Vagina (tissue), 2 donors: ENCODE measurements around the gene HSD17B4. TPM values are rescaled to one million over a fixed set of nuclear protein-coding genes. Genes with fewer than 3 reads are reported as not detected.
"Not testable (repeated sequence)": the region's sequence is repeated elsewhere in the genome, so short reads cannot be mapped to it uniquely, and the experiment has no call there.

Experiments
- DNase-seq, 2 donors: peaks; one replicate each; pipeline ENCODE4 v3.0.0-alpha.2; 2017; ENCODE audit errors: extremely low spot score in 2 of 2
- H3K27ac ChIP-seq: fragments of 200-600 bp; sonication (generic); one replicate; pipeline ENCODE4 v1.5.1; 2019
- H3K27me3 ChIP-seq: fragments of 200-600 bp; sonication (generic); one replicate; pipeline ENCODE4 v1.5.1; 2019
- H3K36me3 ChIP-seq, 2 donors: fragments of 200-600 bp; sonication (generic); one replicate each; pipeline ENCODE4 v1.5.1; 2017 to 2019
- H3K4me1 ChIP-seq: fragments of 200-600 bp; sonication (generic); one replicate; pipeline ENCODE4 v1.5.1; 2019
- H3K4me3 ChIP-seq, 2 donors: fragments of 200-600 bp; sonication (generic); 1 replicate in 1 of 2; 2 replicates in 1 of 2; pipeline ENCODE4 v1.5.1; 2016 to 2019
- H3K9me3 ChIP-seq: fragments of 200-600 bp; sonication (generic); one replicate; pipeline ENCODE4 v1.5.1; 2019
- POLR2A ChIP-seq, 2 donors: fragments of 450-650 bp; IDR thresholded peaks; one replicate each; pipeline ENCODE4 v1.6.1; 2017; ENCODE audit warnings: antibody characterized with exemption in 2 of 2, mild to moderate bottlenecking in 2 of 2, moderate library complexity in 2 of 2
- POLR2AphosphoS5 ChIP-seq, 2 donors: sonication (generic); formaldehyde crosslinking; IDR thresholded peaks; one replicate each; pipeline ENCODE4 v1.9.0; 2017; ENCODE audit warnings: antibody characterized with exemption in 2 of 2, mild to moderate bottlenecking in 2 of 2, low read depth in 1 of 2; ENCODE audit not compliant: insufficient read depth in 1 of 2
- intact Hi-C: fragments of 100-400 bp; cut with DNase I; formaldehyde crosslinking; loops from one replicate; pipeline ENCODE4 v1.15.1; 2023
- total RNA-seq: library from RNA; depleted of rRNA; stranded (reverse); fragments of >200 nt; gene quantifications from one replicate; pipeline ENCODE4 v1.2.3, GENCODE V29; 2016
- TF ChIP-seq, protein P1 (sequence below), 3 experiments: fragments of 450-650 bp in 2 of 3; fragments of 200-600 bp in 1 of 3; sonication (generic) in 1 of 3; IDR thresholded peaks; one replicate each; pipeline ENCODE4 v1.5.1; 2017 to 2019; ENCODE audit warnings: antibody characterized with exemption in 3 of 3, mild to moderate bottlenecking in 2 of 3, moderate library complexity in 2 of 3

HSD17B4 gene
- total RNA-seq, 1 donor from 2014 or later: 137 TPM

DNA sequence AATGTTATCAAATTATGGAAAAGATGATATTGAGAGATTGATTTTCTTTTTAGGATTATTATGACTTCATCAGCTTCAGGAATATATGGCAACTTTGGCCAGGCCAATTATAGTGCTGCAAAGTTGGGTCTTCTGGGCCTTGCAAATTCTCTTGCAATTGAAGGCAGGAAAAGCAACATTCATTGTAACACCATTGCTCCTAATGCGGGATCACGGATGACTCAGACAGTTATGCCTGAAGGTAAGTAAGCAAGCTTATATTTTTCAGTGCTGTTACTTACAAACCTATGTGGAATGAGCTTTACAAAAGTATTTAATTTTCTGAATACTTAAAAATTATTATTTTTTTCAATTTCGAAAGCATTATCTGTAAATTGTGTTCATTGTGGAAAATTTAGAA is 26.5 kb downstream of the HSD17B4 start:
- no peak overlapping the region for H3K4me3 ChIP-seq
- H3K9me3 ChIP-seq: no peaks in the 10 kb centered on the region
- H3K4me1 ChIP-seq: no peaks in the 10 kb centered on the region
- TF ChIP-seq POLR2A (IDR thresholded peaks at IDR 0.05) (no peak), POLR2AphosphoS5 (IDR thresholded peaks at IDR 0.05; ENCODE audit: insufficient read depth in 1 of 2, low read depth in 1 of 2) (no peak)
- TF ChIP-seq, protein P1, sequence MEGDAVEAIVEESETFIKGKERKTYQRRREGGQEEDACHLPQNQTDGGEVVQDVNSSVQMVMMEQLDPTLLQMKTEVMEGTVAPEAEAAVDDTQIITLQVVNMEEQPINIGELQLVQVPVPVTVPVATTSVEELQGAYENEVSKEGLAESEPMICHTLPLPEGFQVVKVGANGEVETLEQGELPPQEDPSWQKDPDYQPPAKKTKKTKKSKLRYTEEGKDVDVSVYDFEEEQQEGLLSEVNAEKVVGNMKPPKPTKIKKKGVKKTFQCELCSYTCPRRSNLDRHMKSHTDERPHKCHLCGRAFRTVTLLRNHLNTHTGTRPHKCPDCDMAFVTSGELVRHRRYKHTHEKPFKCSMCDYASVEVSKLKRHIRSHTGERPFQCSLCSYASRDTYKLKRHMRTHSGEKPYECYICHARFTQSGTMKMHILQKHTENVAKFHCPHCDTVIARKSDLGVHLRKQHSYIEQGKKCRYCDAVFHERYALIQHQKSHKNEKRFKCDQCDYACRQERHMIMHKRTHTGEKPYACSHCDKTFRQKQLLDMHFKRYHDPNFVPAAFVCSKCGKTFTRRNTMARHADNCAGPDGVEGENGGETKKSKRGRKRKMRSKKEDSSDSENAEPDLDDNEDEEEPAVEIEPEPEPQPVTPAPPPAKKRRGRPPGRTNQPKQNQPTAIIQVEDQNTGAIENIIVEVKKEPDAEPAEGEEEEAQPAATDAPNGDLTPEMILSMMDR (IDR thresholded peaks at IDR 0.05): no peak
- intact Hi-C loops: no loop called here
- no peaks in the 10 kb centered on the region for H3K27me3 ChIP-seq
- no peak overlapping the region for H3K27ac ChIP-seq
- peaks cover 0 to 38% of the 10 kb centered on the region in 2 donors for H3K36me3 ChIP-seq
- no peak for DNase-seq

DNA sequence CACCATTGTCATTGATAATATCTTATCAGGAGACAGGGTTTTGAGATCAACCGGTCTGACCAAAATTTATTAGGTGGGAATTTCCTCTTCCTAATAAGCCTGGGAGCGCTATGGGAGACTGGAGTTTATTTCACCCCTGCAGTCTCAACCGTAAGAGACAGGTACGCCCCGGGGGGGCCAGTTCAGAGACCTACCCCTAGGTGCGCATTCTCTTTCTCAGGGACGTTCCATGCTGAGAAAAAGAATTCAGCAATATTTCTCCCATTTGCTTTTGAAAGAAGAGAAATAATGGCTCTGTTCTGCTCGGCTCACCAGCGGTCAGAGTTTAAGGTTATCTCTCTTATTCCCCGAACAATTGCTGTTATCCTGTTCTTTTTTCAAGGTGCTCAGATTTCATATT is 28.3 kb downstream of the HSD17B4 start:
- H3K27ac ChIP-seq, H3K27me3 ChIP-seq, H3K4me3 ChIP-seq, H3K9me3 ChIP-seq, H3K4me1 ChIP-seq, DNase-seq, intact Hi-C loops: not testable (repeated sequence)
- peaks cover 0 to 51% of the 10 kb centered on the region in 2 donors for H3K36me3 ChIP-seq

DNA sequence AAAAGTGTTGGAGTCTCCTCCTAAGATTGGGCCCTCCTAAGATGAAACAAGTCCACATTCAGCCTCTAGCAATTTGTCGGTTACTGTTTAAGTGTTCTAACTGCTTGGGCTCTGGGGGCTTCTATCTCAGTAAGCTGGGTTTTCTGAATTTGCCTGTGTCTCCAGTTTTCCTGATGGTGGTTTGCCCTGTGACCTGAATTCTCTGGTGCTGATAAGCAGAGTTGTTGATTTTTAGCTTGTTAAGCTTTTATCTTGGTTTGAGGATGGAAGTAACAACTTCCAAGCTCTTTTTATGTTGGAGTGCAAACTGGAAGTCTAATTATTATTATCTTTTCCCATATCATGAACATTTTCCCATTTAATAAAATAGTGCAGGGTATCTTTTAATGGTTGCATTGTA is 30.9 kb downstream of the HSD17B4 start:
- DNase-seq: no peak
- Histone ChIP-seq H3K4me3 (no peak overlapping the region), H3K4me1 (no peaks in the 10 kb centered on the region), H3K27me3 (no peaks in the 10 kb centered on the region), H3K27ac (no peak overlapping the region), H3K36me3 (peaks cover 0 to 39% of the 10 kb centered on the region in 2 donors), H3K9me3 (no peaks in the 10 kb centered on the region)
- no peak for TF ChIP-seq POLR2AphosphoS5 (IDR thresholded peaks at IDR 0.05; ENCODE audit: insufficient read depth in 1 of 2, low read depth in 1 of 2)
- no peak for TF ChIP-seq POLR2A (IDR thresholded peaks at IDR 0.05)
- TF ChIP-seq, protein P1 (IDR thresholded peaks at IDR 0.05): no peak
- intact Hi-C loops: no loop called here

DNA sequence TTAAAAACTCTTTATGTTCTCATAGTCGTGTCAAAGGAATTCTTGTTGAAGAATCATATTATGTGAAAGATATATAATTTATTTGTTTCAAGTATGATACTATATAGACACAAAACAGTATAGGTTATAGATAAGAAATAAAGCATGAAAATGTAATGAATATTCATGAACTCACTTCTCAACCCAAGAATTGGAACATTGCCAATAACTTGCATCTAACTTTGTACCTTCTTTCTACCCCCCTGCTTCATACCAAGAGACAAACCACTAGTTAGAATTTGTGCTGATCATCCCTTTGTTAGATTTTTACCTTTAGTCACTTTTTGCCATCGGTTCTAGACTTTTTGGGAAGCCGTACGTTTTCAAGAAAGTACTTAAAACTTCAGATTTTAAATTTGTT is 32.6 kb downstream of the HSD17B4 start:
- H3K4me3 ChIP-seq: no peak overlapping the region
- H3K36me3 ChIP-seq: peaks cover 0 to 28% of the 10 kb centered on the region in 2 donors
- H3K27me3 ChIP-seq: no peaks in the 10 kb centered on the region
- intact Hi-C loops: no loop called here
- TF ChIP-seq, protein P1 (IDR thresholded peaks at IDR 0.05): no peak
- no peak for TF ChIP-seq POLR2AphosphoS5 (IDR thresholded peaks at IDR 0.05; ENCODE audit: insufficient read depth in 1 of 2, low read depth in 1 of 2)
- TF ChIP-seq POLR2A (IDR thresholded peaks at IDR 0.05): no peak
- H3K9me3 ChIP-seq: no peaks in the 10 kb centered on the region
- no peak for DNase-seq
- no peak overlapping the region for H3K27ac ChIP-seq
- H3K4me1 ChIP-seq: no peaks in the 10 kb centered on the region

DNA sequence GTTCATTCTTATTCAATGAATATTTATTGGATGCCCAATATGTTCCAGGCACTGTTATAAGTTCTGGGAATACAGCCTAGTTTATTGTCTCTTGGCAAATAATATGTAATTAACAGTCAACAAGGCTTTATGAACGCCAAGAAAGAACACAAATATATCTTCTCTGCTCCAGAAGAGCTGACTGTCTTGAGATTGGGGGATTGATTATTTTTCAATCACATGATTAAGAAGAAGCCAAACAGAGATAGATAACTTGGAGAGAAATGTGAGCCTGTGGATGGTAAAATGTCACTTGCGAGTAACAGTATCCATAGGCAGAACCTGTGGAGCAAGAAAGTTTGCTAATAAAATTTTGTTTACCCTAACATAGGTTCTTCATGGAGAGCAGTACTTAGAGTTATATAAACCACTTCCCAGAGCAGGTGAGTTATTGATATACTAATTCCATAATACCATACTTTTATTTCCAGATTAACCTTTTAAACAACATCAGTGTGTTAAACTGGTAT is 49.4 kb downstream of the HSD17B4 start:
- Histone ChIP-seq H3K9me3 (no peaks in the 10 kb centered on the region), H3K36me3 (peaks cover 3 to 41% of the 10 kb centered on the region in 2 donors), H3K4me1 (no peaks in the 10 kb centered on the region), H3K27ac (no peak overlapping the region), H3K4me3 (no peak overlapping the region), H3K27me3 (no peaks in the 10 kb centered on the region)
- DNase-seq: no peak
- intact Hi-C loops: no loop called here
- TF ChIP-seq, protein P1 (IDR thresholded peaks at IDR 0.05): no peak
- TF ChIP-seq POLR2AphosphoS5 (IDR thresholded peaks at IDR 0.05; ENCODE audit: insufficient read depth in 1 of 2, low read depth in 1 of 2) (no peak), POLR2A (IDR thresholded peaks at IDR 0.05) (no peak)

DNA sequence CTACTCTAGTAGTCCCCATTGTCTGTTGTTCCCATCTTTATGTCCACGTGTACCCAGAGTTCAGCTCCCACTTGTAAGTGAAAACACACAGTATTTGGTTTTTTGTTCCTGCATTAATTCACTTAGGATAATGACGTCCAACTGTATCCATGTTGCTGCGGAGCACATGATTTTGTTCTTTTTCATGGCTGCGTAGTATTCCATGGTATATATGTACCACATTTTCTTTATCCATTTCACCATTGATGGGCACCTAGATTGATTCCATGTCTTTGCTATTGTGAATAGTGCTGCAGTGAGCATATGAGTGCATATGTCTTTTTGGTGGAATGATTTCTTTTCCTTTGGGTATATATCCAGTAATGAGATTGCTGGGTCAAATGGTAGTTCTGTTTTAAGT is 51.6 kb downstream of the HSD17B4 start:
- H3K4me3 ChIP-seq, H3K9me3 ChIP-seq, H3K27ac ChIP-seq, H3K27me3 ChIP-seq, DNase-seq, H3K4me1 ChIP-seq, intact Hi-C loops: not testable (repeated sequence)
- peaks cover 0 to 32% of the 10 kb centered on the region in 2 donors for H3K36me3 ChIP-seq
